Measurements from ENCODE around the gene DHX38.

DNA sequence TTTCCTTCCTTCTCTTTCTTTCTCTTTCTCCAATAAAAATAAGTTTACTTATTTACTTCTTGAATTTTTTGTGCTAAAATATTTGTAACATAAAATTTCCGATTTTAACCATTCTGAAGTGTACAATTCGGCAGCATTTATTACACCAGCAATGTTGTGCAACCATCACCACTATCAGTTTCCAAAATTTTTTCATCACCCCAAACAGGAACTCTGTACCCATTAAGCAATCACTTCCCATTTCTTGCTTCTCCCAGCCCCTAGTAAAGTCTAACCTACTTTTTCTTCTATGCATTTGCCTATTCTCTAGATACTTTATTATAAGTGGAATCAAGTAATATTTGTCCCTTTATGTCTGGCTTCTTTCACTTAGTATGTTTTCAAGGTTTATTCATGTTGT is 41.8 kb upstream of the DHX38 start:
- TF ChIP-seq ELF1 (IDR thresholded peaks at IDR 0.05; ENCODE audit: borderline replicate concordance, low read depth) = no peak
- TF ChIP-seq, protein P1, sequence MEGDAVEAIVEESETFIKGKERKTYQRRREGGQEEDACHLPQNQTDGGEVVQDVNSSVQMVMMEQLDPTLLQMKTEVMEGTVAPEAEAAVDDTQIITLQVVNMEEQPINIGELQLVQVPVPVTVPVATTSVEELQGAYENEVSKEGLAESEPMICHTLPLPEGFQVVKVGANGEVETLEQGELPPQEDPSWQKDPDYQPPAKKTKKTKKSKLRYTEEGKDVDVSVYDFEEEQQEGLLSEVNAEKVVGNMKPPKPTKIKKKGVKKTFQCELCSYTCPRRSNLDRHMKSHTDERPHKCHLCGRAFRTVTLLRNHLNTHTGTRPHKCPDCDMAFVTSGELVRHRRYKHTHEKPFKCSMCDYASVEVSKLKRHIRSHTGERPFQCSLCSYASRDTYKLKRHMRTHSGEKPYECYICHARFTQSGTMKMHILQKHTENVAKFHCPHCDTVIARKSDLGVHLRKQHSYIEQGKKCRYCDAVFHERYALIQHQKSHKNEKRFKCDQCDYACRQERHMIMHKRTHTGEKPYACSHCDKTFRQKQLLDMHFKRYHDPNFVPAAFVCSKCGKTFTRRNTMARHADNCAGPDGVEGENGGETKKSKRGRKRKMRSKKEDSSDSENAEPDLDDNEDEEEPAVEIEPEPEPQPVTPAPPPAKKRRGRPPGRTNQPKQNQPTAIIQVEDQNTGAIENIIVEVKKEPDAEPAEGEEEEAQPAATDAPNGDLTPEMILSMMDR (IDR thresholded peaks at IDR 0.05 in 2 of 3, conservative IDR thresholded peaks at IDR 0.05 in 1 of 3; ENCODE audit: borderline replicate concordance in 1 of 3, insufficient read depth in 1 of 3, low read depth in 2 of 3, low read length in 2 of 3) = no peak
- TF ChIP-seq EGR1 (IDR thresholded peaks at IDR 0.05; ENCODE audit: low read depth) = no peak
- no peak for TF ChIP-seq POLR2A (IDR thresholded peaks at IDR 0.05; ENCODE audit: borderline replicate concordance, extremely low read depth, insufficient read depth, insufficient read length)

Measured in HCT116 (cell line).